Gastroesophageal sphincter (tissue), 4 donors: Measurements from ENCODE around the gene DMRTA2. TPM values are rescaled to one million over a fixed set of nuclear protein-coding genes. Genes with fewer than 3 reads are reported as not detected.
A peak's percentile ranks its signal among the peaks of the same experiment; 100 is the strongest.

Experiments
- ATAC-seq: fragments of 150-250 bp; one replicate; pipeline ENCODE4 v1.9.1; 2016; ENCODE audit warnings: mild to moderate bottlenecking, moderate library complexity
- H3K27ac ChIP-seq, 4 donors: fragments of 200-600 bp; sonication (generic) in 3 of 4; 1 replicate in 3 of 4; 2 replicates in 1 of 4; pipeline ENCODE4 v1.5.1; 2016 to 2019
- H3K27me3 ChIP-seq: fragments of 200-600 bp; sonication (generic); one replicate; pipeline ENCODE4 v1.5.1; 2019
- H3K36me3 ChIP-seq, 2 donors: fragments of 200-600 bp; sonication (generic); one replicate each; pipeline ENCODE4 v1.5.1; 2019; ENCODE audit warnings: control low read depth in 1 of 2
- H3K4me1 ChIP-seq, 3 donors: fragments of 200-600 bp; sonication (generic); 1 replicate in 2 of 3; 2 replicates in 1 of 3; pipeline ENCODE4 v1.5.1; 2016 to 2019; ENCODE audit warnings: control low read depth in 2 of 3
- H3K4me3 ChIP-seq, 2 donors: fragments of 200-600 bp; sonication (generic); one replicate each; pipeline ENCODE4 v1.5.1; 2019; ENCODE audit warnings: mild to moderate bottlenecking in 1 of 2, moderate library complexity in 1 of 2
- H3K9me3 ChIP-seq, 3 donors: fragments of 200-600 bp; sonication (generic); one replicate each; pipeline ENCODE4 v1.5.1; 2017 to 2019; ENCODE audit warnings: control low read depth in 2 of 3
- EP300 ChIP-seq: sonication (generic); formaldehyde crosslinking; IDR thresholded peaks from one replicate; pipeline ENCODE4 v1.6.1; 2017; ENCODE audit warnings: antibody characterized with exemption, mild to moderate bottlenecking
- POLR2A ChIP-seq, 2 donors: fragments of 450-650 bp; IDR thresholded peaks; one replicate each; pipeline ENCODE4 v1.6.1; 2017; ENCODE audit warnings: antibody characterized with exemption in 2 of 2, mild to moderate bottlenecking in 2 of 2, moderate library complexity in 1 of 2
- POLR2AphosphoS5 ChIP-seq: sonication (generic); formaldehyde crosslinking; IDR thresholded peaks from one replicate; pipeline ENCODE4 v1.6.1; 2017; ENCODE audit warnings: antibody characterized with exemption
- WGBS, 2 donors: methylation state at CpG; one replicate each; pipeline ENCODE4 v1.1.5; 2018; ENCODE audit warnings: low coverage in 1 of 2; 5-methylcytosine and 5-hydroxymethylcytosine counted together
- total RNA-seq, 4 donors: library from RNA; depleted of rRNA; stranded (reverse); fragments of >200 nt; gene quantifications; one replicate each; pipeline ENCODE4 v1.1.0, GENCODE V29; 2016
- TF ChIP-seq, protein P1 (sequence below), 4 experiments: fragments of 200-600 bp in 2 of 4; fragments of 450-650 bp in 2 of 4; sonication (generic) in 1 of 4; IDR thresholded peaks; one replicate each; pipeline ENCODE4 v1.5.1; 2017 to 2019; ENCODE audit warnings: antibody characterized with exemption in 4 of 4, mild to moderate bottlenecking in 2 of 4, moderate library complexity in 2 of 4

The DMRTA2 gene
- total RNA-seq, 4 donors from 2014 or later, result 1.2 TPM; not detected in 3

- H3K27ac ChIP-seq, result no peak overlapping the region
- WGBS, 2 donors, result 64 to 70% methylated on average over 3 of the region's 3 CpGs
- H3K27me3 ChIP-seq, result peaks cover 58% of the 10 kb centered on the region
- H3K4me1 ChIP-seq, result peaks cover 0 to 7% (median 0%) of the 10 kb centered on the region in 3 donors
- H3K36me3 ChIP-seq, result no peaks in the 10 kb centered on the region
- ATAC-seq, result no peak
- no peak for TF ChIP-seq POLR2AphosphoS5
- TF ChIP-seq POLR2A (IDR thresholded peaks at IDR 0.05), result no peak
- TF ChIP-seq, protein P1, sequence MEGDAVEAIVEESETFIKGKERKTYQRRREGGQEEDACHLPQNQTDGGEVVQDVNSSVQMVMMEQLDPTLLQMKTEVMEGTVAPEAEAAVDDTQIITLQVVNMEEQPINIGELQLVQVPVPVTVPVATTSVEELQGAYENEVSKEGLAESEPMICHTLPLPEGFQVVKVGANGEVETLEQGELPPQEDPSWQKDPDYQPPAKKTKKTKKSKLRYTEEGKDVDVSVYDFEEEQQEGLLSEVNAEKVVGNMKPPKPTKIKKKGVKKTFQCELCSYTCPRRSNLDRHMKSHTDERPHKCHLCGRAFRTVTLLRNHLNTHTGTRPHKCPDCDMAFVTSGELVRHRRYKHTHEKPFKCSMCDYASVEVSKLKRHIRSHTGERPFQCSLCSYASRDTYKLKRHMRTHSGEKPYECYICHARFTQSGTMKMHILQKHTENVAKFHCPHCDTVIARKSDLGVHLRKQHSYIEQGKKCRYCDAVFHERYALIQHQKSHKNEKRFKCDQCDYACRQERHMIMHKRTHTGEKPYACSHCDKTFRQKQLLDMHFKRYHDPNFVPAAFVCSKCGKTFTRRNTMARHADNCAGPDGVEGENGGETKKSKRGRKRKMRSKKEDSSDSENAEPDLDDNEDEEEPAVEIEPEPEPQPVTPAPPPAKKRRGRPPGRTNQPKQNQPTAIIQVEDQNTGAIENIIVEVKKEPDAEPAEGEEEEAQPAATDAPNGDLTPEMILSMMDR (IDR thresholded peaks at IDR 0.05), result no peak
- TF ChIP-seq EP300, result no peak
- peaks cover 0 to 13% (median 0%) of the 10 kb centered on the region in 3 donors for H3K9me3 ChIP-seq
- no peak overlapping the region for H3K4me3 ChIP-seq
Measured at GRCh38 chr1:50371749-50372148, 51.5 kb downstream of the DMRTA2 start.

- TF ChIP-seq, protein P1 (IDR thresholded peaks at IDR 0.05), result no peak
- no peak for TF ChIP-seq POLR2A (IDR thresholded peaks at IDR 0.05)
- TF ChIP-seq POLR2AphosphoS5, result no peak
- TF ChIP-seq EP300, result no peak
- no peaks in the 10 kb centered on the region for H3K36me3 ChIP-seq
- no peak overlapping the region for H3K27ac ChIP-seq
- WGBS, 2 donors, result 68% methylated on average over 6 of the region's 7 CpGs; no CpG with 5 or more reads in 1 of the 2 donors
- H3K27me3 ChIP-seq, result peaks cover 77% of the 10 kb centered on the region
- peaks cover 0 to 7% (median 0%) of the 10 kb centered on the region in 3 donors for H3K4me1 ChIP-seq
- ATAC-seq, result no peak
- H3K9me3 ChIP-seq, result peaks cover 0 to 8% (median 0%) of the 10 kb centered on the region in 3 donors
- H3K4me3 ChIP-seq, result no peak overlapping the region
Measured at GRCh38 chr1:50369830-50370229, 53.4 kb downstream of the DMRTA2 start.

GRCh38 chr1:50369008-50369634 is 54.1 kb downstream of the DMRTA2 start:
- TF ChIP-seq POLR2A (IDR thresholded peaks at IDR 0.05) (no peak), POLR2AphosphoS5 (no peak), EP300 (no peak)
- TF ChIP-seq, protein P1 (IDR thresholded peaks at IDR 0.05), result no peak
- WGBS, 2 donors, result 57 to 91% methylated on average over 5 of the region's 5 CpGs
- Histone ChIP-seq H3K4me1 (peaks cover 0 to 7% (median 0%) of the 10 kb centered on the region in 3 donors), H3K9me3 (peaks cover 0 to under 1% (median 0%) of the 10 kb centered on the region in 3 donors), H3K36me3 (no peaks in the 10 kb centered on the region), H3K27ac (no peak overlapping the region), H3K4me3 (no peak overlapping the region), H3K27me3 (peaks cover 78% of the 10 kb centered on the region)
- ATAC-seq, result no peak

DNA sequence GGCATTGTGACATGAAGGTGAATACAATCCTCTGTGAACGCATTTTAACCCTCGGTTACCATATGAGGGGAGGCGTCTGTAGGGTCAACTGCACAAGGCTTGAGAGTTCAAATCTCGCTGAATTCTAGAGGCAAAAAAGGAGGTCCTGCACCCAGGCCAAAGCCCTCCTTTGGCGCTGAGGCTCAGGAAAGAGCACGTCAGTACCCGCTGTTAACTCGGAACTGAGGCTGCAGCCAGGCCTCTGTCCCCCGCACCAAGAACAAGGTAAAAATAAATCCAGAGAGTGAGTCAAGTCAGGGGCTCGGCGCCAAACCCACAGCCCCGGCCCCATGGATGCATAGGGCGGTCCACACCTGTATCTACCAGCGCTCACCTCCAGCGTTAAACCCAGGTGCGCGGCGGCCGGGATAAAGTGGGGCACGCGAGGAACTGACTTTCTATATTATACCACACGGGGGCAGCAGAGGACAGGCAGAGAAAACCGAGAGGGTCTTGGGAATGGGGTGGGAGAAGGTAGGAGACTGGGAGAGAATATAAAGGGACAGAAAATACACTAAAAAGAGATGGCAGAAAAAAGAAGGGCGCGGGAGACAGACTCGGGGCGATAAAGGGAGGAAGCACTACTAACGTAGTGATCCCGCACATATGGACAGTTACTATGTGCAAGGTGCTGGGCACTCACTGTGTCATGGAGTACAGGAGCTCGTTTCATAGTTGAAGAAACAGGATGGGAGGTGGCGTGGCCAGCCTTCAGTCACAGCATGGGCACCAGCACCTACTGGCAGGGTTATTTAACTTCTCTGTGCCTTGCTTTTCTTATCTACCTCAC is 54.9 kb downstream of the DMRTA2 start:
- WGBS, 2 donors, result 11 to 25% methylated on average over 16 to 25 of the region's 31 CpGs
- no peak overlapping the region for H3K27ac ChIP-seq
- peaks cover 0 to 7% (median 0%) of the 10 kb centered on the region in 3 donors for H3K4me1 ChIP-seq
- no peak overlapping the region for H3K4me3 ChIP-seq
- peaks cover 84% of the 10 kb centered on the region for H3K27me3 ChIP-seq
- H3K36me3 ChIP-seq, result no peaks in the 10 kb centered on the region
- peaks cover 0 to 5% (median 0%) of the 10 kb centered on the region in 3 donors for H3K9me3 ChIP-seq
- no peak for TF ChIP-seq POLR2A (IDR thresholded peaks at IDR 0.05)
- TF ChIP-seq, protein P1 (IDR thresholded peaks at IDR 0.05), result peak; percentile 28 to 80 (median 53)
- no peak for ATAC-seq
